ENCODE measurements around the gene NES.
A peak's percentile ranks its signal among the peaks of the same experiment; 100 is the strongest.

NES gene

GRCh38 chr1:156662005-156662799 lies 15.0 kb downstream of the NES start:
- peak; percentile 90 for DNase-seq (ENCODE audit: low spot score)

GRCh38 chr1:156660752-156661112 lies 16.5 kb downstream of the NES start:
- no peak for DNase-seq (ENCODE audit: low spot score)

- DNase-seq (ENCODE audit: low spot score) = peak; percentile 94
These were observed 17.0 kb downstream of the NES start for GRCh38 chr1:156659988-156660751.

- no peak for DNase-seq (ENCODE audit: low spot score)
These were observed 17.6 kb downstream of the NES start for GRCh38 chr1:156659661-156659987.

- DNase-seq (ENCODE audit: low spot score) = no peak
These were observed 18.1 kb downstream of the NES start for GRCh38 chr1:156658945-156659574.

GRCh38 chr1:156658496-156658895 lies 18.7 kb downstream of the NES start:
- no peak for DNase-seq (ENCODE audit: low spot score)

GRCh38 chr1:156657741-156658319 lies 19.4 kb downstream of the NES start:
- no peak for DNase-seq (ENCODE audit: low spot score)

- DNase-seq (ENCODE audit: low spot score) = peak; percentile 70
These were observed 20.1 kb downstream of the NES start for GRCh38 chr1:156656806-156657740.

GRCh38 chr1:156655904-156656516 lies 21.2 kb downstream of the NES start:
- DNase-seq (ENCODE audit: low spot score) = no peak

- no peak for DNase-seq (ENCODE audit: low spot score)
These were observed 21.9 kb downstream of the NES start for GRCh38 chr1:156655151-156655903.

- DNase-seq (ENCODE audit: low spot score) = no peak
These were observed 22.5 kb downstream of the NES start for GRCh38 chr1:156654700-156655099.

GRCh38 chr1:156652992-156653355 lies 24.2 kb downstream of the NES start:
- DNase-seq (ENCODE audit: low spot score) = no peak

- DNase-seq (ENCODE audit: low spot score) = no peak
These were observed 24.8 kb downstream of the NES start for GRCh38 chr1:156652131-156652991.

GRCh38 chr1:156648951-156649350 lies 28.3 kb downstream of the NES start:
- no peak for DNase-seq (ENCODE audit: low spot score)

- no peak for DNase-seq (ENCODE audit: low spot score)
These were observed 28.7 kb downstream of the NES start for GRCh38 chr1:156648496-156648895.

GRCh38 chr1:156647351-156647750 lies 29.9 kb downstream of the NES start:
- DNase-seq (ENCODE audit: low spot score) = no peak

GRCh38 chr1:156646738-156647211 lies 30.4 kb downstream of the NES start:
- DNase-seq (ENCODE audit: low spot score) = no peak

- DNase-seq (ENCODE audit: low spot score) = no peak
These were observed 31.5 kb downstream of the NES start for GRCh38 chr1:156645666-156646065.

- no peak for DNase-seq (ENCODE audit: low spot score)
These were observed 32.2 kb downstream of the NES start for GRCh38 chr1:156645056-156645455.
